B cell (primary cell): ENCODE data around the gene MAP4K1.

Experiments used
- CTCF ChIP-seq: fragments of 200-600 bp; IDR thresholded peaks from one replicate; pipeline ENCODE4 v1.8.0; 2022; ENCODE audit warnings: antibody characterized with exemption, mild to moderate bottlenecking
- EZH2 ChIP-seq: IDR thresholded peaks from 2 replicates; pipeline ENCODE4 v1.6.1; 2012; ENCODE audit warnings: borderline replicate concordance, low read depth, mild to moderate bottlenecking, moderate library complexity, low read length; ENCODE audit not compliant: insufficient read depth, poor library complexity, severe bottlenecking

DNA sequence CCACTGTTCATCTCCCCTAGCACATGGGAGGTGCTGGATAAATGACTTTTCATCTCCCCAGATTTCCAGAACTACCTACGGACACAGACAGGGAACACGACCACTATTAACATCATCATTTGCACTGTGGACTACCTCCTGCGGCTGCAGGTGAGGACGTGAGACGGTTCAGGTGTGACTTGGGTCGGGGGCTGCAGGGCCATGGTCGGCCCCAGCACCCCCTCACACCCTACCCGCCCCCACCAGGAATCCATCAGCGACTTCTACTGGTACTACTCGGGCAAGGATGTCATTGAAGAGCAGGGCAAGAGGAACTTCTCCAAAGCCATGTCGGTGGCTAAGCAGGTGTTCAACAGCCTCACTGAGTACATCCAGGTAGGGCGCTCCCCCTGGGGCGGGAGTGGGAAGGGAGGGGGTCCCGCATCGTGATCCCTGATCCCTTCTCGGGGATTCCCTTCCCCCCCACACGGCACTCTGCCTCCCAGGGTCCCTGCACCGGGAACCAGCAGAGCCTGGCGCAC, 74.4 kb downstream of the MAP4K1 start:
- TF ChIP-seq CTCF (no peak), EZH2 (no peak)
